Endodermal cell (in vitro differentiated cells): ENCODE results near the gene MRPS34. TPM values are rescaled to one million over a fixed set of nuclear protein-coding genes. Genes with fewer than 3 reads are reported as not detected.

ENCODE experiments used
- DNase-seq: peaks from one replicate; pipeline ENCODE4 v3.0.0-alpha.2; 2017
- H3K27ac ChIP-seq: 2 replicates; pipeline ENCODE4 v1.5.1; 2013; ENCODE audit warnings: mild to moderate bottlenecking, low read depth, low read length, moderate library complexity
- H3K27me3 ChIP-seq: 2 replicates; pipeline ENCODE4 v1.6.1; 2013; ENCODE audit warnings: mild to moderate bottlenecking, low read length, moderate library complexity; ENCODE audit not compliant: insufficient read depth, control insufficient read depth, poor library complexity, severe bottlenecking
- H3K36me3 ChIP-seq: 2 replicates; pipeline ENCODE4 v1.7.0; 2013; ENCODE audit warnings: mild to moderate bottlenecking, low read length, moderate library complexity; ENCODE audit not compliant: control insufficient read depth, insufficient read depth
- H3K4me1 ChIP-seq: one replicate; pipeline ENCODE4 v1.7.0; 2013; ENCODE audit warnings: low read length; ENCODE audit not compliant: control insufficient read depth, insufficient read depth
- H3K4me3 ChIP-seq: 2 replicates; pipeline ENCODE4 v1.5.1; 2013; ENCODE audit warnings: mild to moderate bottlenecking, low read length, moderate library complexity
- H3K9ac ChIP-seq: 2 replicates; pipeline ENCODE4 v1.6.1; 2013; ENCODE audit warnings: mild to moderate bottlenecking, low read length, moderate library complexity; ENCODE audit not compliant: poor library complexity, severe bottlenecking; ENCODE audit errors: extremely low read depth
- H3K9me3 ChIP-seq: 2 replicates; pipeline ENCODE4 v1.6.1; 2013; ENCODE audit warnings: mild to moderate bottlenecking, low read length, moderate library complexity; ENCODE audit not compliant: control insufficient read depth
- H3K27ac Mint-ChIP-seq: 2 replicates; pipeline ENCODE4 v1.8.0; 2020; ENCODE audit warnings: mixed read lengths
- H3K27me3 Mint-ChIP-seq: 2 replicates; pipeline ENCODE4 v1.8.0; 2021; ENCODE audit warnings: mild to moderate bottlenecking, mixed read lengths; ENCODE audit not compliant: insufficient read depth
- H3K36me3 Mint-ChIP-seq: 2 replicates; pipeline ENCODE4 v1.8.0; 2020; ENCODE audit warnings: low read depth, mixed read lengths
- H3K4me1 Mint-ChIP-seq: 2 replicates; pipeline ENCODE4 v1.8.0; 2020; ENCODE audit warnings: mixed read lengths
- H3K4me3 Mint-ChIP-seq: 2 replicates; pipeline ENCODE4 v1.8.0; 2020; ENCODE audit warnings: mild to moderate bottlenecking, moderate library complexity, mixed read lengths
- H3K9me3 Mint-ChIP-seq: 2 replicates; pipeline ENCODE4 v1.8.0; 2020; ENCODE audit warnings: mild to moderate bottlenecking, mixed read lengths
- WGBS, 2 experiments: methylation state at CpG; one replicate each; pipeline versions ENCODE4 v1.1.5 to v1.1.7; 2013; ENCODE audit warnings: missing lambda C conversion rate in 2 of 2, mixed read lengths in 1 of 2; ENCODE audit not compliant: insufficient coverage in 1 of 2, insufficient read length in 1 of 2; 5-methylcytosine and 5-hydroxymethylcytosine counted together
- total RNA-seq, 2 donors: library from RNA; stranded (reverse); fragmentation: NEBNext Ultra II Directional in 1 of 2; extraction: Animal tissue kit (Norgen Biotek cat#: 25700) in 1 of 2; gene quantifications; 2 replicates in 1 of 2; 3 replicates in 1 of 2; pipeline ENCODE4 v1.2.1, GENCODE V29; 2021
- TF ChIP-seq, protein P1 (sequence below): fragments of 200-600 bp; sonication (generic); conservative IDR thresholded peaks from 2 replicates; pipeline ENCODE4 v1.5.0; 2021; ENCODE audit warnings: antibody characterized with exemption, mild to moderate bottlenecking

The MRPS34 gene
- total RNA-seq, 2 donors from 2014 or later, result 137 to 164 TPM

DNA sequence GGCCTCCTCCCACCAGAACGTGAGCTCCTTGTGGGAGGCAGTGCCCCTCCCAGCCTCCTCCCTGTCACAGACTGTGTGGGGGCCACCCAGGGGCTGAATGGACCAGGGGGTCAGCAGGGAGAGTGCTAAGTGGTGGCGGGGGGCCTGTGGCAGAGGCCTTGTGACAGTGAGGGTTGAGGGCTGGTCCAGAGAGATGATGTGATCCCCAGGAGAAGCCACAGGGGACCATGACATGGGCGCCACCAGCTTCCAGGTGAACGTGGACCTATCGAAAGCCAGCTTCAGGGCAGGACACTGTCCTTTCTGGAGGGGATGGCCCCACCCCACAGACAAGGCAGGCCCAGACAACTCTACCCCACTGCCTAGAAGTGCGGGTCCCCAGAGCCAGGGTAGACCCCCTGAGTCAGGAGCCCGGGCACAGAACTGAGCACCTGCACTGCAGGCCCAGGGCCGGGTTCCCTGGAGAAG is 6.3 kb upstream of the MRPS34 start:
- H3K9me3 ChIP-seq, result no peaks in the 10 kb centered on the region
- no peaks in the 10 kb centered on the region for H3K9me3 Mint-ChIP-seq
- peaks cover 8% of the 10 kb centered on the region for H3K4me1 ChIP-seq
- no peaks in the 10 kb centered on the region for H3K27me3 ChIP-seq
- peaks cover 19% of the 10 kb centered on the region for H3K36me3 ChIP-seq
- peak overlapping the region; percentile 66 for H3K27ac Mint-ChIP-seq
- H3K9ac ChIP-seq, result no peak overlapping the region
- TF ChIP-seq, protein P1, sequence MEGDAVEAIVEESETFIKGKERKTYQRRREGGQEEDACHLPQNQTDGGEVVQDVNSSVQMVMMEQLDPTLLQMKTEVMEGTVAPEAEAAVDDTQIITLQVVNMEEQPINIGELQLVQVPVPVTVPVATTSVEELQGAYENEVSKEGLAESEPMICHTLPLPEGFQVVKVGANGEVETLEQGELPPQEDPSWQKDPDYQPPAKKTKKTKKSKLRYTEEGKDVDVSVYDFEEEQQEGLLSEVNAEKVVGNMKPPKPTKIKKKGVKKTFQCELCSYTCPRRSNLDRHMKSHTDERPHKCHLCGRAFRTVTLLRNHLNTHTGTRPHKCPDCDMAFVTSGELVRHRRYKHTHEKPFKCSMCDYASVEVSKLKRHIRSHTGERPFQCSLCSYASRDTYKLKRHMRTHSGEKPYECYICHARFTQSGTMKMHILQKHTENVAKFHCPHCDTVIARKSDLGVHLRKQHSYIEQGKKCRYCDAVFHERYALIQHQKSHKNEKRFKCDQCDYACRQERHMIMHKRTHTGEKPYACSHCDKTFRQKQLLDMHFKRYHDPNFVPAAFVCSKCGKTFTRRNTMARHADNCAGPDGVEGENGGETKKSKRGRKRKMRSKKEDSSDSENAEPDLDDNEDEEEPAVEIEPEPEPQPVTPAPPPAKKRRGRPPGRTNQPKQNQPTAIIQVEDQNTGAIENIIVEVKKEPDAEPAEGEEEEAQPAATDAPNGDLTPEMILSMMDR, result no peak
- 92% methylated on average over 4 to 8 of the region's 8 CpGs for WGBS, 2 experiments
- H3K36me3 Mint-ChIP-seq, result peaks cover 11% of the 10 kb centered on the region
- no peak overlapping the region for H3K4me3 Mint-ChIP-seq
- no peak for DNase-seq
- H3K4me1 Mint-ChIP-seq, result peaks cover 10% of the 10 kb centered on the region
- no peak overlapping the region for H3K27ac ChIP-seq
- H3K4me3 ChIP-seq, result no peak overlapping the region
- H3K27me3 Mint-ChIP-seq, result no peaks in the 10 kb centered on the region

DNA sequence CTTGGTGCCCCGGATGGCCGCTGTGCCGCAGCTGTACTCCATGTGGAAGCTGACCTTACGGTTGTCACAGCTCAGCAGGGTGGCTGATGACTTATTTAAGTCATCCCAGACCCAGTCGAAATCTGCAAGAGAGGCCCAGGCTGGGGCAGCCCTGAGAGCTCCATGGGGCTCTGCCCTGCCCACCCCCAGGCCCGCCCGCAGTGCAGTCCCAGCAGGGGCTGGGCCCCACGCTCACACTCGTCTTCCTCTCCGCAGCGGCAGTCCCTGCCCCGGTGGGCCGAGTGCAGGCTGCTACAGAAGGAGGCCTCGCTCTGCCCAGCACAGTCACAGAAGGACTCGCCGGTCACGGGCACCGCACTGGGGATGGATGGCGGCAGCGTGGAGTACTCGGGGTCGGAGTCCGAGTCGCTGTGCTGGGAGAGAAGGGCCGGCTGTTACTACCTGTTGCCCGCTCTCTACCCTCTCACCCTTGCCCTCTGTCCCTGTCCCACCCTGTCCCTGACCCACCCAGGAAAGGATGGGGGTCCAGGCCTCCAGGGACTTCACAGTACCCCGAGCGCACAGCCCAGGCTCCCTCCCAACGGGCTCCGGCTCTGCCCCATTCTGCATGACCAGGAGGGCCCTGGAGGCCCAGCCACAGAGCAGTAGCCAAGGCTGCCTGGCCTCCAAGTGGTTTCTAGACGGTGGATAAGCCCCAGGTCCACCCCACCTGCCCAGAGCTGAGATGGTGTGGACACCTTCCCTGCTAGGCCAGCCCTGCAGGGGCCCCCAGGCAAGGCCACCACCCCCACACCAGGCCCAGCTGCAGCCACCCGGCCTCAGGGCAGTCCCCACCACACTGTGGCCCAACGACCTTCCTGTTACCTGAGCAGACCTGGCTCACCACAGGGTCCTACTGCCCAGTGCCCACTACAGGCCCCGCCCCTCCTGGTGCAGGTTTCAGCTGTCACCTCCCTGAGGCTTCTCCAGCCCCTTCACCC is 5.6 kb upstream of the MRPS34 start:
- H3K9me3 ChIP-seq, result no peaks in the 10 kb centered on the region
- H3K27ac ChIP-seq, result no peak overlapping the region
- Mint-ChIP-seq H3K36me3 (peaks cover 11% of the 10 kb centered on the region), H3K27me3 (no peaks in the 10 kb centered on the region), H3K9me3 (no peaks in the 10 kb centered on the region), H3K27ac (peak overlapping the region; percentile 66), H3K4me1 (peaks cover 10% of the 10 kb centered on the region), H3K4me3 (no peak overlapping the region)
- no peak overlapping the region for H3K4me3 ChIP-seq
- TF ChIP-seq, protein P1, result no peak
- no peaks in the 10 kb centered on the region for H3K27me3 ChIP-seq
- DNase-seq, result no peak
- H3K4me1 ChIP-seq, result peaks cover 8% of the 10 kb centered on the region
- peaks cover 19% of the 10 kb centered on the region for H3K36me3 ChIP-seq
- WGBS, 2 experiments, result 92 to 95% methylated on average over 21 to 33 of the region's 34 CpGs
- H3K9ac ChIP-seq, result no peak overlapping the region

DNA sequence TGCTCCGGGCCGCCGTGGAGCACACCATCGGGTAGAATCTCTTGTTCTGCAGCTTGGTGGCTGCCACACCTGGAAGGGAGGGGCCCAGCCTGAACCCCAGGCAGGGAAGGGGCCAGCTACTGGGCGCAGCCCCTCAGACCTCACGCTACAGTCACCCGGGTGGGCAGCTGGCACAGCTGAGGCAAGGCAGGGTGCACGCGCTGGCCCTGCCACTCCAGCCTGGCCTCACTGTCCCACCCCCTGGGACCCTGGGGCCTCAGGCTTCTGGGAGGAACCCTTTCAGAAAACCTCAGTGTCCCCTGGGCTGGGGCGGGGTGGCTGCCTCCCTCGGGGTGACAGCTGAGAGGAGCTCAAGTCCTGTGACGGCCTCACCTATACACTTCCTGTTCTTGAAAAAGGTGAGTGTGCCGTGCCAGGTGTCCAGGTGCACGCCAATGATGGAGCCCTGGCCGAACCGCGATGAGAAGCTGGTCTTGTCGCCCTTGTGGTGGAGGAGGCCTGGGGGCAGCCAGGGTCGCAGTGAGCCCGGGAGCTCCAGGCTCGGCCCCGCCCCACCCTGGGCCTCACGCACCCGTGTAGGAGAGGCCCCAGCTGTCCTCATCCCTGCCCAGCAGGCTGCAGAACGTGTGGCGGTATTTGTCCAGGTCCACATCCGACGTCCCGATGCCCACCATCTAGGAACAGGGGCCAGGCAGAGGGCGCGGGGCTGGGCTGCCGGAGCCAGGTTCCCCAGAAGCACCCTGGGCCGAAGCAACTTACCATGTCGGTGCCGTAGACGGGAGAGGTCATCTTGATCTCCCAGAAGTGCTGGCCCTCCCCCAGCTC is 4.7 kb upstream of the MRPS34 start:
- Mint-ChIP-seq H3K36me3 (peaks cover 11% of the 10 kb centered on the region), H3K4me3 (no peak overlapping the region), H3K9me3 (no peaks in the 10 kb centered on the region), H3K4me1 (peaks cover 7% of the 10 kb centered on the region), H3K27me3 (no peaks in the 10 kb centered on the region), H3K27ac (no peak overlapping the region)
- H3K4me3 ChIP-seq, result no peak overlapping the region
- no peak overlapping the region for H3K9ac ChIP-seq
- peaks cover 19% of the 10 kb centered on the region for H3K36me3 ChIP-seq
- no peaks in the 10 kb centered on the region for H3K9me3 ChIP-seq
- WGBS, 2 experiments, result 88 to 94% methylated on average over 31 to 36 of the region's 36 CpGs
- H3K27me3 ChIP-seq, result no peaks in the 10 kb centered on the region
- no peak overlapping the region for H3K27ac ChIP-seq
- peaks cover 8% of the 10 kb centered on the region for H3K4me1 ChIP-seq
- DNase-seq, result no peak
- TF ChIP-seq, protein P1, result no peak
